ENCODE data around the gene RMND5B. TPM values are rescaled to one million over a fixed set of nuclear protein-coding genes. Genes with fewer than 3 reads are reported as not detected.
A peak's percentile ranks its signal among the peaks of the same experiment; 100 is the strongest.

Gene RMND5B
- total and polyA plus RNA-seq, 2 of the 13 experiments (the other 11 are each of a cell fraction or from before 2014, with no cell fraction given): 18.6 to 20.4 TPM

- WGBS (ENCODE audit: low lambda C conversion rate): 21% methylated on average over 6 of the region's 6 CpGs
- ChIA-PET POLR2A (no interaction called here), CTCF (ENCODE audit: low intra/inter-chr PET ratio, low total read pairs) (no interaction called here)
- H3K9me3 ChIP-seq (ENCODE audit: low read length): no peaks in the 10 kb centered on the region
- intact Hi-C loops (cut with micrococcal nuclease; ENCODE audit: unreplicated experiment): no loop called here
- no peaks in the 10 kb centered on the region; the same call in 1 of the 2 replicates for H3K4me1 ChIP-seq (ENCODE audit: insufficient read depth, low read length)
- no peak overlapping the region for H2AFZ ChIP-seq (ENCODE audit: low read length)
- no peak for FAIRE-seq
- H3K9ac ChIP-seq (ENCODE audit: insufficient read depth, low read depth, low read length): no peak overlapping the region
- BruUV-seq (replicated peaks): no TSS peak
- H3K27me3 ChIP-seq (ENCODE audit: control insufficient read depth in 1 of 2, insufficient read depth in 2 of 2, low read length in 2 of 2): no peaks in the 10 kb centered on the region
- no peaks in the 10 kb centered on the region for H3K36me3 ChIP-seq (replicated peaks in 1 of 2; ENCODE audit: control insufficient read depth in 1 of 2, insufficient read depth in 2 of 2, low read length in 2 of 2)
- H3K4me2 ChIP-seq (ENCODE audit: low read depth, low read length): no peak overlapping the region
- in situ Hi-C loops (cut with HindIII; ENCODE audit: extremely low pct_ligation_motif_present, low pct_unique_long_range_greater_than_20kb): no loop called here
- no peak for ATAC-seq
- H4K20me1 ChIP-seq (ENCODE audit: insufficient read depth, low read length): no peaks in the 10 kb centered on the region
- TF ChIP-seq MAFK (conservative IDR thresholded peaks at IDR 0.05 in 1 of 2, IDR thresholded peaks at IDR 0.05 in 1 of 2; ENCODE audit: low read length in 2 of 2) (peak; percentile 12 to 59; a peak in 2 of 4 replicates), THYN1 (CRISPR knock-in tag; IDR thresholded peaks at IDR 0.05; ENCODE audit: borderline replicate concordance, low read depth) (no peak), ZNF644 (CRISPR knock-in tag; IDR thresholded peaks at IDR 0.05; ENCODE audit: low read depth) (no peak), ZNF547 (CRISPR knock-in tag; IDR thresholded peaks at IDR 0.05) (no peak), LBX2 (CRISPR knock-in tag; IDR thresholded peaks at IDR 0.05; ENCODE audit: borderline replicate concordance) (no peak), ZNF782 (CRISPR knock-in tag; IDR thresholded peaks at IDR 0.05; ENCODE audit: borderline replicate concordance) (no peak), MAFF (IDR thresholded peaks at IDR 0.05; ENCODE audit: low read depth, low read length) (peak; percentile 54), ZNF335 (CRISPR knock-in tag; IDR thresholded peaks at IDR 0.05) (no peak)
- no peak overlapping the region for H3K4me3 ChIP-seq (replicated peaks in 1 of 3; ENCODE audit: insufficient read depth in 1 of 3, low read depth in 2 of 3, low read length in 3 of 3)
- no peak overlapping the region for H3K27ac ChIP-seq (ENCODE audit: extremely low read length, insufficient read depth, low read length)
- DNase-seq (ENCODE audit: low spot score): no peak
- H3K79me2 ChIP-seq (ENCODE audit: insufficient read depth, low read length): no peaks in the 10 kb centered on the region
These were observed 55.6 kb downstream of the RMND5B start for GRCh38 chr5:178186427-178186826.

GRCh38 chr5:178187014-178187413 lies 56.2 kb downstream of the RMND5B start, which contains the start of gene GMCL2:
GMCL2 (minus strand) TSS chr5:178187371; CDS start chr5:178187299, 72 bp downstream.
- CTCF ChIA-PET (ENCODE audit: low intra/inter-chr PET ratio, low total read pairs): no interaction called here
- H3K4me3 ChIP-seq (replicated peaks in 1 of 3; ENCODE audit: insufficient read depth in 1 of 3, low read depth in 2 of 3, low read length in 3 of 3): no peak within 1 kb of the TSS
- no peaks in the 10 kb centered on the region for H4K20me1 ChIP-seq (ENCODE audit: insufficient read depth, low read length)
- H3K9me3 ChIP-seq (ENCODE audit: low read length): no peaks in the 10 kb centered on the region
- H3K4me2 ChIP-seq (ENCODE audit: low read depth, low read length): no peak within 1 kb of the TSS
- H3K27me3 ChIP-seq (ENCODE audit: control insufficient read depth in 1 of 2, insufficient read depth in 2 of 2, low read length in 2 of 2): no peaks in the 10 kb centered on the region
- no peaks in the 10 kb centered on the region; the same call in 1 of the 2 replicates for H3K4me1 ChIP-seq (ENCODE audit: insufficient read depth, low read length)
- in situ Hi-C loops (cut with HindIII; ENCODE audit: extremely low pct_ligation_motif_present, low pct_unique_long_range_greater_than_20kb): no loop called here
- POLR2A ChIA-PET: no interaction called here
- no peak for ATAC-seq
- no peak within 1 kb of the TSS for H2AFZ ChIP-seq (ENCODE audit: low read length)
- no peak for FAIRE-seq
- intact Hi-C loops (cut with micrococcal nuclease; ENCODE audit: unreplicated experiment): no loop called here
- no peaks in the 10 kb centered on the region for H3K36me3 ChIP-seq (replicated peaks in 1 of 2; ENCODE audit: control insufficient read depth in 1 of 2, insufficient read depth in 2 of 2, low read length in 2 of 2)
- H3K27ac ChIP-seq (ENCODE audit: extremely low read length, insufficient read depth, low read length): no peak within 1 kb of the TSS
- no peak for DNase-seq (ENCODE audit: low spot score)
- WGBS (ENCODE audit: low lambda C conversion rate): 82% methylated on average over 24 of the region's 27 CpGs
- BruUV-seq (replicated peaks): no TSS peak
- no peak within 1 kb of the TSS for H3K9ac ChIP-seq (ENCODE audit: insufficient read depth, low read depth, low read length)
- H3K79me2 ChIP-seq (ENCODE audit: insufficient read depth, low read length): no peaks in the 10 kb centered on the region
- no peak for TF ChIP-seq MXD1 (CRISPR knock-in tag; IDR thresholded peaks at IDR 0.05)
- no peak for TF ChIP-seq ZNF10 (CRISPR knock-in tag; IDR thresholded peaks at IDR 0.05; ENCODE audit: borderline replicate concordance, low read depth)
- no peak for TF ChIP-seq ELF4 (CRISPR knock-in tag; IDR thresholded peaks at IDR 0.05; ENCODE audit: borderline replicate concordance)
- TF ChIP-seq ATAD3A (CRISPR knock-in tag; IDR thresholded peaks at IDR 0.05): no peak
- no peak for TF ChIP-seq U2AF1 (optimal IDR thresholded peaks at IDR 0.05; ENCODE audit: low read depth, low read length)
- TF ChIP-seq RFXAP (CRISPR knock-in tag; IDR thresholded peaks at IDR 0.05; ENCODE audit: borderline replicate concordance): no peak
- no peak for TF ChIP-seq DMTF1 (CRISPR knock-in tag; IDR thresholded peaks at IDR 0.05)
- no peak for TF ChIP-seq THRA (CRISPR knock-in tag; IDR thresholded peaks at IDR 0.05; ENCODE audit: borderline replicate concordance)

Data from HepG2 (cell line).